Muscle of back (tissue), 11 donors: ENCODE results near the gene CD83. TPM values are rescaled to one million over a fixed set of nuclear protein-coding genes. Genes with fewer than 3 reads are reported as not detected.
"Not testable (repeated sequence)": the region's sequence is repeated elsewhere in the genome, so short reads cannot be mapped to it uniquely, and the experiment has no call there.

Experiments used
- DNase-seq, 3 donors: peaks; one replicate each; pipeline versions ENCODE4 v3.0.0 to v3.0.0-alpha.2; 2013
- polyA plus RNA-seq, 10 donors: library from polyadenylated mRNA; unstranded; fragments of 120-200 nt; gene quantifications; one replicate each; pipeline ENCODE4 v1.2.1, GENCODE V29; 2013; ENCODE audit not compliant: insufficient read length in 10 of 10

Gene CD83
- polyA plus RNA-seq, 10 donors, result 9.7 to 17.0 (median 11.9) TPM

DNA sequence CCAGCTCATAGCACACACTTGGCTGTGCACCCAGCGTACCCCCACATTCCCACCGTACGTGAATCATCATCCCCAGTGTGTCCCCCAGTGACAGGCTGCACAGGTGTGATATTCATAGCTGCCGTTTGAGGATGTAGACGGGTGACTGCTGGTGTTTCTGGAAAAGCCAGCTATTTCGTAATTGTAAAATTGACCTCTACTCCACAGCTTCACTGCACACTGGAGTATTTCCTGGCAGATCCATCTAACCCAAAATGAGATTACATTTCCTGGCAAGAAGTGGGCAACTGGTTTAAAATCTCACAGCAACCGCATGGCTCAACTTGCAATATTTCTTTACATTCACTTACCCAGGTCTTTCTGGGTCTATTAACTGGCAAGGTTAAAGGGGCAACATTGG lies 30.3 kb downstream of the CD83 start:
- no peak for DNase-seq

DNA sequence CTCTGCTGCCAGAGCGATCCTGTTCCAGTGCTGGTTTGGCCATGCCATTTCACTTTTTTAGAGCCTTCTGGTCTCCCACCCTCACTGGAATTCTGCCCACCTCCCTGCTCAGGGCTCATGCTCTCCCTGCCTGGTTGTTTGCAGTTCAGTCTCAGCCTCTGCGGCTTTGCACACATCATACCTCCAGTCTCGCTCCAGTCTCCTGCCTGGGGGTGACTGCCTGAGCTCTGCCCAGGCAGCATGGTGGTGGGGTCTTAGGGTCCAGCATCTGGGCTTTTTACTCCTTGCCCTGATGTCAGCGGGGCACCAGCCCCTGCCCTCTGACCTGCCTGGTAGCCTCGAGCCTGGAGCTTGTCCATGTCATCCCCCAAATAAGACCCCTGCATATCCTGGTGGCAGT lies 30.9 kb downstream of the CD83 start:
- DNase-seq, result no peak

DNA sequence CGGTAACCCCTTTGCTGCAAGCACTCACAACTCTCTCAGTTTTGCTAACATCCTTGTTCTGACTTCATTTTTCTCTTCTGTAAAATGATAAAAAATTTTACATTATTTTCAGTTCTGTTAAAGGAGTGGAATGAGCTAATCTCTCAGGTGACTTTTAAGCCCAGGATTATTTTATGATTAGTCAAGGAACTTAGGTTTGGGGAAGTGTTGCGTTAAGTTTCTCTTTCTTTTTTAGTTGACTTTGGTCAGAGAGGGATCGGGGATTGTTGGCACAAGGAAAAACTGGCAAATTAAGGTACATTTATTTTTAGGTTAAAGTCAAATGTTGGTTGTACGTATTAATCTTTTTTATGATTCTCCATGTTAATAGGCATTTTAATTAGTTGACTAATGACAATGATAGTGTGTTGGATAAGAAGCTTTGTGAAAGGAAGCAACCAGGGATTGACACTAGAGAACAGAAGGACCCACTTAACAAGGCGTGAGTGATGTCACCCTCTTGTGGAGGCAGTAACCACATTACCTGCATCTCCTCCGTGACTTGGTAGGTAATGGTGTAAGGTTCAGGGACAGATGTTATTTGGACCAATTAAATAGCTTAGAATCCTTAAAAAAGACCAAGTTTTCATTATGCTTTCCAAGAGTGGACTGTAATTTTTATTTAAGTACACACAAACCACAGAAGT lies 31.6 kb downstream of the CD83 start:
- no peak for DNase-seq

DNA sequence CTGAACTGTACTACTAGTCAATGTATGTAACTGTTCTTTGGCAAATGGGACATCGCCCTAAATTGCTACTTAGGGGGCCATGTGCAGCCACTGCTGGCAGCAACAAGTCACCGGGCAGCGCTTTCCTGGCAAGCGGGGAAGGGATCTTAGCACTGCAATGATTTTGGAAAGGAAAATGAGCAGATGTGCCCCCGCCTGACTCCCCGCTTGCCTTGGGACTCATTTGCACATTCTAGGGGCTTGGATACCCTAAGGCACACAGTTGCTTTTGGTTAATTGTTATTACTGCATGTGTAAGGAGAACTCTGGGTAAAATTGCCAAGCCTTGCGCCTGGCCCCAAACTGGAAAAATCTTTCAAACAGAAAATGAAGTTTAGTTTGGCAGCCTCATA lies 32.2 kb downstream of the CD83 start:
- DNase-seq, result no peak

DNA sequence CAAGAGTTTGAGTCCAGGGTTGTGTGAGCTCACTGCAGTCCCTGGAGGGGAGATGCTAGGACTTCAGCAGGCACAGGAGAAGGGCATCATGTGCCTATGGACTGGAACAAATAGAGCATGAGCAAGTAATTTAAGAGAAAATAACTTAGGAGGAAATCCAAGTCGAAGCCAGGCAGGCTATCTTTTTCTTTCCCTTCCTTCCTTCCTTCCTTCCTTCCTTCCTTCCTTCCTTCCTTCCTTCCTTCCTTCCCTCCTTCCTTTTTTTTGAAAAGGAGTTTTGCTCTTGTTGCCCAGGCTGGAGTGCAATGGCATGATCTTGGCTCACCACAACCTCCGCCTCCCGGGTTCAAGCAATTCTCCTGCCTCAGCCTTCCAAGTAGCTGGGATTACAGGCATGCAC lies 33.7 kb downstream of the CD83 start:
- not testable (repeated sequence) for DNase-seq

DNA sequence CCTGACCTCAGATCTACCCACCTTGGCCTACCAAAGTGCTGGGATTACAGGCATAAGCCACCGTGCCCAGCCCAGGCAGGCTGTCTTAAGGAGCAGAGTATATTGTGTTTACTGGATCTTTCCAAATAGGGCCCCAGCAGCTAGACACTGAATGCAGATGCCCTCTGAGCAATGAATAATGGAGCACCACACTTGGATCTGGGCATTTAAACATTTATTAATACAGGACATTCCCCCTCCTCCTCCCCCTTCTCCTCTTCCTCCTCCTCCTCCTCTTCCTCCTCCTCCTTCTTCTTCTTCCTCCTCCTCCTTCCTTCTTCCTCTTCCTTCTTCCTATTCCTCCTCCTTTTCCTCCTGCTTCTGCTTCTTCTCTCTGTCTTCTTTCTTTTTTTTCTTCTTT lies 34.2 kb downstream of the CD83 start:
- DNase-seq, result no peak

DNA sequence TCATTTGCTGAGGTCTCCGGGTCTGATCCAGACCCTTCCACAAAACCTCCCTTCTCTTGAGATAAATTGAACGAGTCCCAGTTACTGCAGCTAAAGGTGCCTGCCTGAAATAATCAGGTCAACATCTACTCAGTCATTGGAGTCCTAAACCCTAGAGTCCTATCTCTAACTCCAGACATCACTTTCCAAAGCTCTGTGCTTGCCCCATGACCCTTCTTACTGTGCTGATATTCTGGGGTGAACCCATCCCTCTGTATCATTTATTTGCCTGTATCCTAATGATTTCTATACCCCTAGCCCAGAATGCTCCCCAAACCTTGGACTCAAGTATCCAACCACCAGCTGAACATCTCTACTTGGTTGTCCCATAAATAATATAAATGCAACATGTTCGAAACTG lies 35.7 kb downstream of the CD83 start:
- no peak for DNase-seq

DNA sequence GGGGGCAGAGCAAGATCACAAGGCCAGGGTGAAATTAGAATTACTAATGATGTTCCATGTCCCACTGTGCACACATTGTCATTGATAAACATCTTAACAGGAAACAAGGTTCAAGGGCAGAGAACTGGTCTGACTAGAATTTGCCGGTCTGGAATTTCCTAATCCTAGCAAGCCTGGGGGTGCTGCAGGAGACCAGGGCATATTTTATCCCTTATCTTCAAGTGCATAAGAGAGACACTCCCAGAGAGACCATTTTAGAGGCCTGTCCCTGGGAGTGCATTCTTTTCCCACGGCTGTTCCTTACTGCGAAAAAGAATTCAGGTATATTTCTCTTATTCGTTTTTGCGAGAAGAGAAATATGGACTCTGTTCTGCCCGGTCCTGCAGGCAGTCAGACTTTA lies 41.5 kb downstream of the CD83 start:
- no peak for DNase-seq

DNA sequence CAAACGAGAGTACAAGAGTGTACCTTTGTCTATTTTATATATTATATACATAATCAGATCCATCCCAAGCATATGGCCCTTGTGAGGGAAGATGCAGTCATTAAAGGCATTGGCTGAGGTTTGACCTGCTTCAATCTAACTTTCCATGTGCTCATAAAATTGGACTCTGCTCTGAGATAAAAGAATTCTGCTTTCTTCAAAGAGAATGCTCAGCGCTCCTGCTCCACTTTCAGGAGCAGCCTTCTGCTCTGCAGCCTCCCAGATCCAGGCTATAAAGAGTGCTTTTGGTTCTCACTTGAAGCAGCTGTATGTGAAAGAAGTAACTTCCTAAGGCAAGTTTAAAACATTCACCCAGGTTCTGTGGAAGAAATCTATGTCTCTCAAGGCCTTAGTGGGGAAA lies 45.3 kb downstream of the CD83 start:
- DNase-seq, result no peak

DNA sequence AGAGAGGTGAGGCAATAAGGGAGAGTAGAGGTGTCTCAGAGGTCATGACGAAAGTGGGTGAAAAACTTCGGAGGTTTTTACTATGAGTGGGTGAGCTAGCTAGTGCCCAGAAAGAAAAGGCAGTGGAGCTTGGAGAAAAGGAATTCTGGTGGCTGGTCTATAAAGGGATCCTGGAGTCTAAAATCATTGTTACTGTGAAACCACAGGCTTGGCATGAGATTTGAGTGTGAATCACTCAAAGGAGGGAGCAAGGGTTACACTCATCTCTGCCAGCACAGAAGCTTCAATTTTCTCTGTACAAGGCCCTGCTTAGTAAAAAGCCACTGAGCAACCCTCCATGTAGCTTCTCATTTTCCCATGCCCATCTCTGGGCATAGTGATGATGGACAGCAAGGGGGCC lies 47.5 kb downstream of the CD83 start:
- DNase-seq, result peak in 1 of 3 donors; percentile 31

DNA sequence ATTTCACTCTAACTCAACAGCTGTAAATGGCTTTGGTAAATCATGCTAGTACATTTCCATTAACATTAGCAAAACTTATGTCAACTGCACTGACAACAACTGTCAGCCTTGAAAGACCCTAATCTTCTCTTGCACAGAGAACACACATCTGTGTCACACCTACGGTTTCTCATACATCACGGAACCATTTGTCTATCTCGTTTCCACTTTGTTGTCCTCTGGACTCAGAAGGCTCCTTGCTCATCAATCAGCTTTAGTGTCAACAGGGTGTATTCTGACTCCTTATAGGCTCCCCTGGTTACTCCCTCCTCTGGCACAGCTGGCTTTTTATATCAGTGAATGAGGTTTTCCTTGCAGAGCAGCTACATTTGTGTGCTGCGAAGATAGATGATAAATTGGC lies 49.3 kb downstream of the CD83 start:
- DNase-seq, result no peak

DNA sequence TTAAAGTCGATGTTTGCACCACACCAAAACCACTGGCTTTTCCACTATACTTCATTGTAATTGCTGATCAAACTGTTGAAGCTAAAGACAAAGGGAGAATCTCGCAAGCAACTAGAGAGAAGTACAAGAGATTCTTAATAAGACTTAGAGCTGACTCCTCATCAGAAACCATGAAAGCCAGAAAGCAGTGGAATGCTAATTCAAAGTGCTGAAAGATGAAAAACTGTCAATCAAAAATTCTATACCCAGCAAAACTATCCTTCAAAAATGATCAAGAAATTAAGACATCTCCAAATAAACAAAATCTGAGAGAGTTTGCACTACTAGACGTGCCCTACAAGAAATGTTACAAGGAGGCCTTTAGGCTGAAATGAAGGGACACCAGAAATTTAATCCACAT lies 52.6 kb downstream of the CD83 start:
- no peak for DNase-seq

DNA sequence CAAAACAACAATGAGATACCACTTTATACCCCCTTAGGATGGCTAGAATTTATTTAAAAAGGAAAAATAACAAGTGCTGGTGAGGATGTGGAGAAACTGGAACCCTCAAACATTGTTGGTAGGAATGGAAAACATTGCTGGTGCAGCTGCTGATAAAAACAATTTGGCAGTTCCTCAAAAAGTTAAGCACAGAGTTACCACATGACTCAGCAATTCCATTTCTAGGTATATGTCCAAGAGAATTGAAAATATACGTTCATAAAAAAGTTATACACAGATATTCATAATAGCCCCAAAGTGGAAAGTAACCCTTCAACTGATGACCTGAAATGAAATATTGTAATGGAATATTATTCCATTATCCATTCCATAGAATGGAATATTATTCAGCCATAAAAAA lies 55.0 kb downstream of the CD83 start:
- no peak for DNase-seq

DNA sequence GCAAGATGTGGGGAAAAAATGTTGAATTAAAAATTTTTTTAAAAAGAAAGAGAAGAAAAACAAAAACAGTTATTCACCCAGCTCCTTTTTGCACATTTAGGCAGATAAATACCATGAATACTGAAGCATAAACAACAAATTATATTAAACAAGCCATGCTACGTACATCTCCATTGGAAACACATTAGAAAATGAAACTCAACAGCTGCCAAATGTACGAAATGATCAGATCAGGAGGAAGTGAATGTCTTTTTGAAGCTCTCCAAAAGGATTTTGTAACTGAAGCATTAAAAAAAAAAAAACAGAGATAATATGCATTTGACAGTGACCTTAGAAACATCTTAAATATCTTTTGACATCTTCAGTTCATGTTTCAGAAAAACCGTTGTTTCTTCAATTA lies 56.7 kb downstream of the CD83 start:
- DNase-seq, result no peak

DNA sequence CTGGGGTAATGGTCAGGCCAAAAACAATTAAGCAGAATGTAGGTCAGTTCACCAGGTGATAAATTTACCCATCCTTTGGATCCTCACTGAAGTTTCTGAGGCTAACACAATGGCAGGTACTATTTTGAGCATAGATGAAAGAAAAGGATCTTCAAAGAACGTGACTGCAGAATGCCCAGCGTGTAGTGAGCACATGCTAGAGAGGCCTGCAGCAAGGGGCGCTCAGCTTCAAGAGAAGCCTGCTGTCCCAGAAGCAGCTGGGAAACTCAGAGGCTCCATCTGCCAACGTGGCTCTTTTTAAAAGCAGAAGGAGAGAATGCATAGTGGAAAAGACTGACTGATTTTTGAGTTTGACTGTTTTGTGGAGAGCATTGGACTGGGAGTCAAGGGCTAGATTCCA lies 57.4 kb downstream of the CD83 start:
- no peak for DNase-seq

DNA sequence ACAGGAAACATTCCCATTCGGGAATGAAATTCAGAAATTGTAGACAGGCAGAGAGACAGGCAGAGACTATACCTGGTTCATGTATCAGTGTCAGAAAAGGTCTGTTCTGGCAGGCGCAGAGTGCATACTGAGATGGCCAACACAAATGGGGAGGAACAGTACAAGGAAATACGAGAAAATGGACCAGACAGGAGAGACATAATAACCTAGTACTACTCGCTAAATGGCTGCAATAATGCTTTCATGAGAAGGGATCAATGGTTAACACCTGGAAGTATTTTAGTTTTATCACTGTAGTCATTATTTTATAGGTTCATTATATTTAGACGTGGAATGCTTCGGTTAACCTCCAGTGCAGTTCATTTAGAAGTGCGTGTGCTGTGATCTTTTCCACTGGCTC lies 58.9 kb downstream of the CD83 start:
- DNase-seq, result no peak

DNA sequence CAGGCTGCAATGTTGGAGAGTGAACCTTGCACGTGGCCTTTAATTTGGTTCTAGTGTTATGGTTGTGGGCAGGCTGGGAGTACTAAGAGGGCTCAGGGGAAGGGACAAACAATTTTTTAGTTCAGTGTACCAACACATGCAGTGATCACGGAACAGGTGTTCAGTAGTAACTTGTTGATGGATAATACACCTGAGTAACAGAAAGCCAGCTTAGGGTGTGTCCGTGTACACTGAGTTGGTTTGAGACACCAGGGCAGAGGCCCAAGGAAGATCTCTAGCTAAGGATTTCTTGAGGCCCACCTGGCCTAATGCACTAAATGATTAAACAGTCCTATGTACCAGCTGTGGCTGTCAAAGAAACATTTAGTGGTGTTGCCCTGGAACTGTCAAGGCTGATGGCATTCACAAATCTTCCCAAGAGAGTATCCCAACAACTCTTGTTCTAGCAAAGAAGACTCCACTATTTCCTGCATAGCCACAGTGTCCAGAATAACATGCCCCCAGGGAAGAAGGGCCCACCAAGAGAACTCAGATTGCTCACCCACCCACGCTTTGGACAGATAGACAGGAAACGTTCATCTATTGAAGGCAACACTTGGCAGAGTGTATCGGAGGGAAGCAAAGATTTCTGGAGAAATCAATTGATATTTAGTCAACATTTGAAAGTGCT lies 60.0 kb downstream of the CD83 start:
- no peak for DNase-seq

DNA sequence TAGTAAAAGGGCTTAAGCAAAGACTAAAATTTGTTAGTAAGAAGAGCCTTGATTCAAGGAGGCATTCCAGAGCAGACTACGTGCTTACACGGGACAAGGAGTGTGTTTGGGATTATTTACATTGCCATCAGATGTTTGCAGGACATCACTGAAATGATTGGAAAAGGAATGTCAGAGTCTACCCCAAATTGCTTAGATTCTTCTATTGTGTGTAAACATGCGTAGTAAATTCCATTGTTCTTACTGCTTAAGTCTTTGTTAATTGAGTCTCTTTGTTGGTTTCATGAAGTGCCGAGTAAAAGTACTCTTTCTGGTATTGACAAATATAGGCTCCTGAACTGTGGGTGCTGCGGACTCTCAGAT lies 60.5 kb downstream of the CD83 start:
- no peak for DNase-seq

DNA sequence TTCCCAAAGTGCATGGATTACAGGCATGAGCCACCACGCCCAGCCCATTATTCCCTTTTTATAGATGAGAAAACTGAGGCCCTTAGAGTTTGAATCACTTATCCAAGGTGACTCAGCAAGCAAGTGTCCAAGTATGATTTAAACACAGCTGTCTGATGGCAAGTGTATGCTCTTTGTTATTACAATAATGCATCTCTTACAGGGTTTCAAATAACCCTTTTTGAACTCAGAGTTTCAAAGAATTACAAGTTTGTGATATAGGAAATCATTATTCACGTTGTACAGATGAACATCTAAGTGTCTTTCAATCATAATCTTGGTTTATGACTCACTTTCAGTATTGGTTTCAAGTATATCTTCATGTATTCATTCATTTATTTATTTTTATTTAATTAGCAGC lies 63.0 kb downstream of the CD83 start:
- DNase-seq, result no peak

DNA sequence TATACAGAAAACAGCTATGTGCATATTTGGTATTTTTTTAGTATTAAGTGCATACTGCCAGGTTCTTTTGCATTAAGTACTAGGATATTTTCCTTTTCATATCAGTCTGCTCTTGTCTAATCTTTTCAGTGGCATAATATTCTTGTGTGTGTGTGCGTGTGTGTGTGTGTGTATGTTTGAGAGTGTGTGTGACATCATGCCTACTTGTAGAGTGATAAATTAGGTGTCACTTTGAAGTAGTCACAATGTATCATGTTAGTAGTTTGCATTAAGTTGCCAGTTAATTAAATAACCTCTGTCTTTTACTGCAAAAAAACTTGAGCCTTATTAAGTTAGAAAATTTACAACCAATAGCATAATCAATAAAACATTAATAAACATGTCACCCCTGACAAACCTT lies 65.3 kb downstream of the CD83 start:
- no peak for DNase-seq
